GM08714 (cell line): ENCODE measurements around the gene SHISA3.

ENCODE experiments used
- H3K4me3 ChIP-seq: fragments of 200-500 bp; sonication (Bioruptor generic); 2 replicates; pipeline ENCODE4 v1.5.1; 2014; ENCODE audit warnings: mild to moderate bottlenecking, low read length, inconsistent platforms
- ZNF274 ChIP-seq: IDR thresholded peaks from 2 replicates; pipeline ENCODE4 v1.6.1; 2012; ENCODE audit warnings: mild to moderate bottlenecking, low read depth, low read length

The SHISA3 gene

GRCh38 chr4:42401171-42401570 is 3.9 kb downstream of the SHISA3 start:
- TF ChIP-seq ZNF274: no peak
- no peak overlapping the region for H3K4me3 ChIP-seq

DNA sequence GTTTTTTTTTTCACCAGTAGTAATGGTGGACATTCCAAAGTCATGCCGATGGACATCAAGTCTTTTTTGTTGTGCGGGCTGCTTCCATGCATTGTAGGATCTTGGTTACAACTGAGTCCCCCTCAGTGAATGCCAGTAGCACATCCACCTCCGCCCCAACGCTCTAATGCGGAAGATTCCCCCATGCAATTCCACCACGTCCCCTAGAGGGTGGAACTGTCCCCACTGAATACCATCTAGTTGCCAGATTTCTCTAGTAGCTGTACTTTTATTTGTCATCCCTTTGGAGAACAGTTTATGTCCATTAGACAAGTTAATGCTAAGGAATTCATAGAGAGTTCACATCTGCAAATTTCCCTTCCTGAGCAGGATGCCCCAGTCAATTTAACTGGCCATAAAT is 6.7 kb downstream of the SHISA3 start:
- TF ChIP-seq ZNF274: no peak
- H3K4me3 ChIP-seq: no peak overlapping the region

- TF ChIP-seq ZNF274: no peak
- H3K4me3 ChIP-seq: no peak overlapping the region
Measured at GRCh38 chr4:42410446-42410845, 13.2 kb downstream of the SHISA3 start.

- no peak overlapping the region for H3K4me3 ChIP-seq
- TF ChIP-seq ZNF274: no peak
Measured at GRCh38 chr4:42411803-42412202, 14.5 kb downstream of the SHISA3 start.

GRCh38 chr4:42412251-42412650 is 15.0 kb downstream of the SHISA3 start:
- TF ChIP-seq ZNF274: no peak
- no peak overlapping the region for H3K4me3 ChIP-seq

GRCh38 chr4:42415281-42415680 is 18.0 kb downstream of the SHISA3 start:
- no peak overlapping the region for H3K4me3 ChIP-seq
- no peak for TF ChIP-seq ZNF274

GRCh38 chr4:42416017-42416416 is 18.7 kb downstream of the SHISA3 start:
- no peak overlapping the region for H3K4me3 ChIP-seq
- TF ChIP-seq ZNF274: no peak

DNA sequence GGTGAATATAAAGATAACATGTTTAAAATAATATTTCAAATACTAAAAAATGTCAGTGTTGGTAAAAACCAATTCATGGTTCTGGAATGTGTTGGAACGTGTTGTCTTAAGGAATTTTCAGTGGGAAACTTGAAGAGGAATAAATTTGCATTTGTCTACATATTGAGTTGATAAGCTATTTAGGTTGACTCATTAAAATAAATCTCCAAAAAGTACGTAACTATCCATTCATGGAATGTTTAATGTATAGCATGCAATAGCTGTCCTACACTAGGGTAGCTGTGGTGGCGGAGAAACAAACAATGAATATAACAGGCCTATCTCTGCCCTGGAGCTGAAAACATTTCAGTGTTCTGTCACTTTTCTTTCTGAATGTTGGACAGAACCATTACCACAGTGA is 20.3 kb downstream of the SHISA3 start:
- no peak overlapping the region for H3K4me3 ChIP-seq
- TF ChIP-seq ZNF274: no peak

DNA sequence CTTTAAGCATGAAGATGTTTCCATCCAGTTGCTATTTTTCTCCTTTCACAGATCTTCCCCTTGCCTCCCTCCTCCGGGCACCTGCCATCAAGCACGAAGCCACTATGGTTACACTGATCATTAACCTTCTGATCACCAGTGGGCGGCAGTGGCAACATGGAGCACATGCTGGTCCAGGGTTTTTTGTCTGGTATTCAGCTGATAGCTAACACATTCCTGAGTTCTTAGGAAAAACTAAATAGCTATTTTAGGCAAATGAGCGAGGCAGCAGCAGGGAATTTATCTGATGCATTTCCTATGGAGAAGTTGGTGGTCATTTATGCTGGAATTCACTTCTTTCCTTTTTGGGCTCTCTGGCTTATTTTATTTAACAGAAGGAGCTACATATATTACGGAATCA is 22.9 kb downstream of the SHISA3 start:
- TF ChIP-seq ZNF274: no peak
- H3K4me3 ChIP-seq: no peak overlapping the region

DNA sequence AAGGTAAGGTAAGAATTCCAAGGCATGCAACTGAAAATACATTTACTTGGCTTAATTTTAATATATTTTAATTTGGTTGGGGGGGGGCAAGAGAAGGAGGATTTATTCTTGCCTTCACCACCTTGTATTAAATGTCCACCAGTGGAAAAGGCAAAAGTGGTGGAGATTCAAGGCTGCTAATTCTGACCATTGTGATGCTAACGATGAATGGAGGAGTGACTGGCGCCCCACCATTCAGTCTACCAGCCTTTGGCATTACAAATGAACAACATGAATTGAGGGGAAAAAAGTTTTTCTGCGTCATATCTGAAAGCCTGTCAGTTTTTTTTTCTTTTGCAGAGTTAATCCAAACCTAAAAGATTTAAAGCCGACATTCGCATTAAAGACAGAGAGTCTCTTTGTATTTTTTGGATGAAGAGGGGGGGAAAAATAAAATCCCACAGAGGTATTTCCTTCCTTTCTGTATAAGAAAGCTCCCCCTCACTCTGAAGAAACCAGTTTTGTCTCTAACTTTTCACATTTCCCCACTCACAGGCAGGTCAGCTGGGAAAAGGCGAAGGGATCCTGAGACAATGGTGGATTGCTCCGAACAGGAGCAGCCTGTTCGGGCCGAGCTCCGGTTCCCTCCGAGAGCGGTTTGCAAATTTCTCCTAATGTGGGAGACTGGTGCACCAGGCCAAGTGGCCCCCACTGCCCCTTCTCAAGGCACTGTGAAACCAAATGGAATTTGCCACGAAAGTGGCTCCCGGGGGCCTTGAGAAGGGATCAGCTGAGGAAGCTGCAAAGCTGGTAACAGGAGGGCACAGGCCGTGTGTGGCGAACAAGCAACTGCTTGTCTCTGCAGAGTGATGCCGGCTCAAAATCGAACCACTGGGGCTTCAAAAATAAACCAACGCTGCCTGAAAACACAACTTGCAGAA is 28.1 kb downstream of the SHISA3 start:
- no peak overlapping the region for H3K4me3 ChIP-seq
- no peak for TF ChIP-seq ZNF274

- no peak overlapping the region for H3K4me3 ChIP-seq
- no peak for TF ChIP-seq ZNF274
Measured at GRCh38 chr4:42428036-42428435, 30.7 kb downstream of the SHISA3 start.

GRCh38 chr4:42436928-42437565 is 39.8 kb downstream of the SHISA3 start:
- TF ChIP-seq ZNF274: no peak

DNA sequence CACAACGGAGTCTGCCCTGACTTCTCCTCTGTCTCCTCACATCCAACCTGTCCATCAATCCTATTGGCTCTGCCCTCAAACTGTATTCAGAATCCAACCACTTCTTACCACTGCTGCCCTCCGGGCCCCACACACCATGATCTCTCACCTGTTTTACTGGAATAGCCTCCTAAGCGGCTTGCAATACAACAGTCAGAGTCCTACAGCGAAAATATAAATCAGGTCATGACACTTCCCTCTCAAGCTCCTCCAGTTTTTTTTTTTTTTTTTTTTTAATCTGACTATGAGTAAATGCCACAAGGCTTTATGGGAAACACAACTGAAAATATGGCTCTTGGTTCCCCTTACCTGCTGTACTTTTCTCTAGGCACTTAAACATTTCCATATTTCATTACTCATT is 42.8 kb downstream of the SHISA3 start:
- no peak overlapping the region for H3K4me3 ChIP-seq
- no peak for TF ChIP-seq ZNF274

More at GRCh38 chr4:42436928-42437565, 39.8 kb downstream of the SHISA3 start:
- no peak overlapping the region for H3K4me3 ChIP-seq

- H3K4me3 ChIP-seq: no peak overlapping the region
- TF ChIP-seq ZNF274: no peak
Measured at GRCh38 chr4:42442601-42443000, 45.3 kb downstream of the SHISA3 start.

- no peak for TF ChIP-seq ZNF274
- H3K4me3 ChIP-seq: no peak overlapping the region
Measured at GRCh38 chr4:42445038-42445437, 47.8 kb downstream of the SHISA3 start.
